Activated CD4-positive, alpha-beta T cell treated with anti-CD3 and anti-CD28 coated beads, Interleukin-2, amount 10 ng/mL, durations not matched to agents 7 days and 5 days (primary cell): Measurements from ENCODE around the gene CMTM3. TPM values are rescaled to one million over a fixed set of nuclear protein-coding genes. Genes with fewer than 3 reads are reported as not detected.
A peak's percentile ranks its signal among the peaks of the same experiment; 100 is the strongest.
"Not testable (repeated sequence)": the region's sequence is repeated elsewhere in the genome, so short reads cannot be mapped to it uniquely, and the experiment has no call there.

Source experiments
- CTCF ChIA-PET: fragments of 350-600 bp; sonication (Branson Sonifier 250); formaldehyde crosslinking; loops from one replicate; lab custom pipeline; 2021; ENCODE audit warnings: antibody characterized with exemption; lab: Charles Lee
- POLR2A ChIA-PET: fragments of 350-600 bp; sonication (Branson Sonifier 250); formaldehyde crosslinking; loops from one replicate; lab custom pipeline; 2021; ENCODE audit warnings: antibody characterized with exemption; lab: Charles Lee
- DNase-seq: peaks from one replicate; pipeline ENCODE4 v3.0.0-alpha.2; 2020
- H3K27ac Mint-ChIP-seq: one replicate; pipeline ENCODE4 v1.8.0; 2021; ENCODE audit warnings: mild to moderate bottlenecking, moderate library complexity, mixed read lengths
- H3K27me3 Mint-ChIP-seq: one replicate; pipeline ENCODE4 v1.8.0; 2021; ENCODE audit warnings: mixed read lengths
- H3K36me3 Mint-ChIP-seq: one replicate; pipeline ENCODE4 v1.8.0; 2021; ENCODE audit warnings: low read depth, mixed read lengths
- H3K4me1 Mint-ChIP-seq: one replicate; pipeline ENCODE4 v1.8.0; 2021; ENCODE audit warnings: mixed read lengths
- H3K4me3 Mint-ChIP-seq: one replicate; pipeline ENCODE4 v1.8.0; 2021; ENCODE audit warnings: mild to moderate bottlenecking, moderate library complexity, mixed read lengths
- H3K9me3 Mint-ChIP-seq: one replicate; pipeline ENCODE4 v1.8.0; 2021; ENCODE audit warnings: mixed read lengths
- total RNA-seq, 2 experiments: library from RNA; stranded (reverse); gene quantifications; one replicate each; pipeline ENCODE4 v1.2.3, GENCODE V29; 2021

CMTM3 gene
- total RNA-seq, 2 experiments from 2014 or later: 100 to 107 TPM

DNA sequence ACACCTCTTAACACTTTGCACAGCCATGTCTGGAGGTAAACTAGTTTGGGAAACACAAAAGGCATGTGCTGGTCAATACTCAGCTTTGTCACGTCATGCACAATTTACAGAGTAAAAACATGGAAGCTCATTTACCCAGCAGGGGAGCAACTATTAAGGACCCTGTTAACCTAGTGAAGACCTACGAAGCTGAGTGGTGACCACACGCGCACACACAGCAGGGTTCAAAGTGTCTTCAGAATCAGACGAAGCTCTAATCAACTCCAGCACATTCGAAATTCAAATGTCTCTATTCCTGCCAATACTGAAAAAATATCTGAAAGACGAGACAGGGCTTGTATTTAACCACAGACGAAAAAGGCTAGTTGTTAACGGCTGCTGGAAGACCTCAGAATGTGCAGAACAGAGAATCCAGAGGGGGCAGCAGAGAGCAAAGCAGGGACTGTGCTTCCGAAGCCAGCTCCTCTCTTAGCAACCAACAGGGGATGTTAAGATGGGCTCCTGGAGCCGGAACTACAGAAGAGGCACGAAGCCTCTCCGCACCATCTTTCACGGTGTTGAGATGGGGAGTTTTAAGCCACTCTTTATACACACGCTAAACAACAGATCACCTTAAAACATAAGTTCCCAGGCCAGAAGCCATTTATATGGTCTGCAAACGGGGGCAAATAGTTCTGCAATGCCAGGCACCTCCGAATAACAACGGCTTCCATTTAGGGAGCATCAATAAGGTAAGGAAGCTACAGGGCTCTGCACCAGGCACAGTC, 46.4 kb downstream of the CMTM3 start:
- CTCF ChIA-PET: interaction anchor here (0.6 to 3.7 kb wide), 37 partner anchors 8 to 283 kb away, joined by 3 to 42 read pairs (median 4); partner anchors contain the start of gene DYNC1LI2
- peak; percentile 89 for DNase-seq
- Mint-ChIP-seq H3K27ac (no peak overlapping the region), H3K4me1 (peaks cover 15% of the 10 kb centered on the region), H3K4me3 (no peak overlapping the region), H3K9me3 (no peaks in the 10 kb centered on the region), H3K27me3 (peaks cover 1% of the 10 kb centered on the region), H3K36me3 (no peaks in the 10 kb centered on the region)
- POLR2A ChIA-PET: no interaction called here

DNA sequence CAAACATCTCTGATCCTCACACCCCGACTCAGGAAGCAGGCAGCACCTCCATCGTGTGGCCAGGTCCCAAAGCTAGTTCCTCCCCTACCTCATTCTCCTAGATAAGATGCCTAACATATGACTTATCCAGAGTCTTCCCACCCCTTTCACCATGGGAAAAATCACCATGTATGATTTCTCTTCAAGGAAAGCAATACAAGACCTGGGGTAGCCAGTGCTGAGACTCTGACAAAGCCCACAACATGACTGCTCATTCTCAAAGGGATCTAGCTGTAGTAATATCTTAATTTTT, 46.9 kb downstream of the CMTM3 start:
- Mint-ChIP-seq H3K36me3 (no peaks in the 10 kb centered on the region), H3K4me1 (peaks cover 15% of the 10 kb centered on the region), H3K27ac (no peak overlapping the region), H3K4me3 (no peak overlapping the region), H3K9me3 (no peaks in the 10 kb centered on the region), H3K27me3 (no peaks in the 10 kb centered on the region)
- POLR2A ChIA-PET: no interaction called here
- no peak for DNase-seq
- CTCF ChIA-PET: interaction anchor here (0.8 to 3.7 kb wide), 33 partner anchors 7 to 283 kb away, joined by 3 to 42 read pairs (median 4); partner anchors contain the start of gene DYNC1LI2

DNA sequence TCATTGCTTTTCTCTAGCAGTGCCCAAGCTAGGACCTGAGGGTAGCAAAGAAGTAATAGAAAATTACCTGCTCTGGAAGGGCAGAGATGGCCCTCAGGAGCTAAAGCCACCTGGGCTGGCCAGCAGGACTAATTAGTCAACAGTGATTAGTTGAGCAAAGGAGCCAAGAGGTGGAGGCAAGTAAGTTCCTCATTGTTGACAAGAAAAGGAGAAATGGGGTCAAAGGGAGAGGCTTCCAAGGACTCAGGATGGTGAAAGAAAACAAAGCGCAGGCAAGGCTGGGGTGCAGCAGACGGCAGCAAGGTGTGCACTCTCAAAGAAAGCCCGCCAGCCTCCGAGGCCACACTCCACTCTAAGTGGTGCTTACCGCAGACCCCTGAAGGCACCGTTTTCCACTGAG, 47.5 kb downstream of the CMTM3 start:
- no peak for DNase-seq
- ChIA-PET CTCF (interaction anchor here (0.6 to 3.7 kb wide), 16 partner anchors 10 to 274 kb away, joined by 3 to 42 read pairs (median 4); no protein-coding TSS in a partner anchor), POLR2A (no interaction called here)
- Mint-ChIP-seq H3K4me3 (no peak overlapping the region), H3K9me3 (no peaks in the 10 kb centered on the region), H3K36me3 (no peaks in the 10 kb centered on the region), H3K27ac (no peak overlapping the region), H3K27me3 (peaks cover 3% of the 10 kb centered on the region), H3K4me1 (peaks cover 15% of the 10 kb centered on the region)

GRCh38 chr16:66652661-66653360, 48.3 kb downstream of the CMTM3 start:
- ChIA-PET POLR2A (no interaction called here), CTCF (interaction anchor here (0.8 to 3.7 kb wide), 3 partner anchors 10 to 101 kb away, joined by 3 to 42 read pairs (median 11); no protein-coding TSS in a partner anchor)
- no peak for DNase-seq
- H3K36me3 Mint-ChIP-seq: no peaks in the 10 kb centered on the region
- no peak overlapping the region for H3K27ac Mint-ChIP-seq
- peaks cover 3% of the 10 kb centered on the region for H3K27me3 Mint-ChIP-seq
- H3K4me1 Mint-ChIP-seq: peaks cover 15% of the 10 kb centered on the region
- no peaks in the 10 kb centered on the region for H3K9me3 Mint-ChIP-seq
- H3K4me3 Mint-ChIP-seq: no peak overlapping the region

DNA sequence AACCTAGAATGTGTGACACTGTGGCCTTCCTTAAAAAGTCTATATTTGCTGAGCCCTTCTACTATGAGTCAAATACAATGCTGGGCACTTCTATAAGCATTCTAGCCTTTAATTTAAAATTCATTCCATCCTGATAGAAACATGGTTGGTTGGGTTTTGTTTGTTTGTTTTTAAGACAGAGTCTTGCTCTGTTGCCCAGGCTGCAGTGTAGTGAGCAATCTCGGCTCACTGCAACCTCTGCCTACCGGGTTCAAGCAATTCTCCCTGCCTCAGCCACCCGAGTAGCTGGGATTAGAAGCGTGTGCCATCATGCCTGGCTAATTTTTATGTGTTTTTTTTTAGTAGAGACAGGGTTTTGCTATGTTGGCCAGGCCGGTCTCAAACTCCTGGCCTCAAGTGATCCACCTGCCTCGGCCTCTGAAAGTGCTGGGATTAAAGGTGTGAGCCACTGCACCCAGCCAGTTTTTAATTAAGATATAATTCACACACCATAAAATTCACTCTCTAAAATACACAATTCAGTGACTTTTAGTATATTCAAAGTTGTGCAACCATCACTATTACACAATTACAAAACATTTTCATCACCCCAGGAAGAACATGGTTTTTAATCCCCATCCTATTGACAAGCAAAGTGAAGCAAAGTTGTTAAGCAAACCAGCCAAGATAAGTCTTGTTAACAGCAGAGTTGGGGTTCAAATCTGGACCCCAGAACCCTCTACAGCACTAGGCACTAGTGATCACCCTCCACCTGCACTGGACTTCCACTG, 49.3 kb downstream of the CMTM3 start:
- POLR2A ChIA-PET: no interaction called here
- Mint-ChIP-seq H3K4me3 (no peak overlapping the region), H3K27me3 (peaks cover 4% of the 10 kb centered on the region), H3K4me1 (peaks cover 18% of the 10 kb centered on the region), H3K27ac (no peak overlapping the region), H3K9me3 (no peaks in the 10 kb centered on the region), H3K36me3 (no peaks in the 10 kb centered on the region)
- CTCF ChIA-PET: interaction anchor here (0.8 to 3.7 kb wide), 2 partner anchors 9 to 102 kb away, joined by 3 to 42 read pairs; no protein-coding TSS in a partner anchor
- no peak for DNase-seq

DNA sequence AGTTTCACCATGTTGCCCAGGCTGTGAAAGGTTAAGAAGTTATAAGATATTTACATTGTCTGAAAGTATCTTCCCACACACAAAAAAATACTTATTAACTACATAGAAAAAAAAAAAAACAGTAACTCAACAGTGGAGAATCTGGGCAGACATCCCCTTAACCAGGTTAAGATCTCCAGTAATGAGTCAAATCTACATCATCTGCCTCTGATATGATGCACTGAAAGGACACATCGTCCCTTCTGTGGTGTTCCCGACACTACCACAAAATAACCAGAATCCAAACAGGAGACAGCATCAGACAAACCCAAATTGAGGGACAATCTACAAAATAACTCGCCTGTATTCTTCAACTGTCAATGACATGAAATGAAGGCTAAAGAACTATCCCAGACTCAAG, 52.0 kb downstream of the CMTM3 start:
- POLR2A ChIA-PET: no interaction called here
- H3K4me3 Mint-ChIP-seq: no peak overlapping the region
- H3K27ac Mint-ChIP-seq: no peak overlapping the region
- no peaks in the 10 kb centered on the region for H3K36me3 Mint-ChIP-seq
- CTCF ChIA-PET: no interaction called here
- peaks cover 8% of the 10 kb centered on the region for H3K4me1 Mint-ChIP-seq
- H3K27me3 Mint-ChIP-seq: peaks cover 6% of the 10 kb centered on the region
- DNase-seq: no peak
- H3K9me3 Mint-ChIP-seq: no peaks in the 10 kb centered on the region

DNA sequence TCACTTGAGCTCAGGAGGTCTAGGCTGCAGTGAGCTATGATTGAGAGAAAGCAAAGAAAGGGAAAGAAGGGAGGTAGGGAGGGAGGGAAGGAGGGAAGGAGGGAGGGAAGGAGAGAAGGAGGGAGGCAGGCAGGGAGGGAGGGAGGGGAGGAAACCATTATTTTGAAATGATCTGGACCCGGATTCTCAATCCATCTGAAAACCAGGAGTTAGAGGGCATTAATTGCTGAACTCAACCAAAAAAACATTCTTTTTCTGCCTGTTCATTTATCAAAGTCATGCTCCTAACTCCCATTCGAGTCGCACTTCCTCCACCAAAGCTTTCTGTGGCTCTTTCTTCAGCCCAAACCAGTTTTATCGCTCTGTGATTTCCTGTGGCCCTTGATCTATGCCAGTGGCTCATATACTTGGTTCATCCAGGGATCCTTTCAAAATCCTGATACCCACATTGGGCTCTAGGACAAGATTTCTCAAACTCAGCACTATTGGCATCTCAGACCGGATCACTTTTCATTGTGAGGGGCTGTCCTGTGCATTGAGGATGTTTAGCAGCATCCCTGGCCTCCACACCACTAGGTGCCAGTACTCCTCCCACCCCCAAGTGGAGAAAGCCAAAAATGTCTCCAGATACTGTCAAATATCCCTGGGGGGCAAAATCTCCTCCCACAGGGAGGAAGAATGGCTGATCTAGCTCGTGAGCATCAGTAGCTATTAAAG, 53.8 kb downstream of the CMTM3 start:
- H3K27me3 Mint-ChIP-seq: peaks cover 13% of the 10 kb centered on the region
- H3K4me1 Mint-ChIP-seq: peaks cover 5% of the 10 kb centered on the region
- no peak overlapping the region for H3K4me3 Mint-ChIP-seq
- no peak for DNase-seq
- H3K27ac Mint-ChIP-seq: no peak overlapping the region
- ChIA-PET CTCF (interaction anchor here (1.0 kb wide), 1 partner anchor 7 kb away, joined by 3 read pairs; no protein-coding TSS in a partner anchor), POLR2A (no interaction called here)
- H3K36me3 Mint-ChIP-seq: no peaks in the 10 kb centered on the region
- no peaks in the 10 kb centered on the region for H3K9me3 Mint-ChIP-seq

GRCh38 chr16:66658860-66659190, 54.3 kb downstream of the CMTM3 start:
- Mint-ChIP-seq H3K27ac (no peak overlapping the region), H3K36me3 (no peaks in the 10 kb centered on the region), H3K4me3 (no peak overlapping the region), H3K4me1 (peaks cover 5% of the 10 kb centered on the region), H3K27me3 (peaks cover 13% of the 10 kb centered on the region), H3K9me3 (no peaks in the 10 kb centered on the region)
- POLR2A ChIA-PET: no interaction called here
- DNase-seq: no peak
- CTCF ChIA-PET: interaction anchor here (1.0 kb wide), 1 partner anchor 8 kb away, joined by 3 read pairs; no protein-coding TSS in a partner anchor

DNA sequence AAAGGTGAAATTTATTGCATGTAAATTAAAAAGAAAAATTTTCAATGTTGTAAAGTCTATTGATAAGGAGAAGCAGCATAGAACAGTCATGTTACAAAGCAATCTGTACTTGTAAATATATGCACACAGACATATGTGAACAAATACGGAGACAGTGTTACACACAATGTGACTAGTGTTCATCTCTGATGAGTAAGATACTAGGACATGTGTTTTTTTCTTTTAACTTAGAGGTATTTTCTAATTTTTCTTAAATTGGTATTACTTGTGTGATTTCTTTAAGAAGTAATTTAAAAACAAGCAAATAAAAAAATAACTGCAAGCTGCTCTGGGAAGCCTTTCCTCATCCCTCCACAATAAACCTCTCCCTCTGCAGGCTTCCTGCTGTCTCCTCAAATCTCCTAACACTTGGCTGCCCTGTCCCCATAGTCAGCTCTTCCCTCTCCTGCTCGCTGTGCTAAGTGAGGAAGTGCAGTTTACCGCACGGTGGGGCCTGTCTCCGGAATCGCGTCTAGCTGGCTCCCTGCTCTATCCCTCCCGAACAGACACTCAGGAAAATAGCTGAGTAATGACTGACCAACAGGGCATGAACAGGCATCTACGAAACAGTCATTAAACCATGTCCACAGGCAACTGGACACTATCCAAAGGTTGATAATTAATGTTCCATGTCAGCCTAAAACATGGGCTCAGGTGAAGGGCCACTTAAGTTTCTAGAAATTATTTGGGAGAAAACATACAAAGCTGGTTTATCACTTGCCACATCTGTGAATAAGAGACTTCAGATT, 56.1 kb downstream of the CMTM3 start:
- H3K27me3 Mint-ChIP-seq: peaks cover 13% of the 10 kb centered on the region
- H3K27ac Mint-ChIP-seq: no peak overlapping the region
- no peaks in the 10 kb centered on the region for H3K9me3 Mint-ChIP-seq
- CTCF ChIA-PET: interaction anchor here (0.5 to 3.9 kb wide), 3 partner anchors 9 to 164 kb away, joined by 3 to 42 read pairs (median 3); no protein-coding TSS in a partner anchor
- no peak overlapping the region for H3K4me3 Mint-ChIP-seq
- POLR2A ChIA-PET: no interaction called here
- DNase-seq: no peak
- H3K36me3 Mint-ChIP-seq: no peaks in the 10 kb centered on the region
- peaks cover 5% of the 10 kb centered on the region for H3K4me1 Mint-ChIP-seq

DNA sequence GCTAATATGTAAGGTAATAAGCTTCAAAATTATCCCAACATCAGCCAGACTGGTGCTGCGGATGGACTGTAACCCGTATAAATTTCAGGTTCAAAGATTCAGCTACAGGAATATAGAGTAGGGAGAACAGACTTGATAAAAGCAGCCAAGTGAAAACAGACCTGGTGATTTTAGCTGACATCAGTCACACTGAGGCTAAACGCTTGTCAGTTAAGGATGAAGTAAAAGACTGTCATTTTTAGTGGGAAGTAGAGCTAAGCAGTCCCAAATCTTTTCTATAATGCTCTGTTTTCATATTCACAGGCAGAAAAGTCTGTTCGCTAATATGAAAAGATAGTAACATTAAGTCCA, 56.7 kb downstream of the CMTM3 start:
- POLR2A ChIA-PET: no interaction called here
- Mint-ChIP-seq H3K9me3 (no peaks in the 10 kb centered on the region), H3K4me3 (no peak overlapping the region), H3K27ac (no peak overlapping the region), H3K36me3 (no peaks in the 10 kb centered on the region), H3K27me3 (peaks cover 13% of the 10 kb centered on the region), H3K4me1 (peaks cover 5% of the 10 kb centered on the region)
- DNase-seq: no peak
- CTCF ChIA-PET: interaction anchor here (0.5 to 3.9 kb wide), 3 partner anchors 10 to 164 kb away, joined by 3 to 42 read pairs (median 3); no protein-coding TSS in a partner anchor

- H3K4me3 Mint-ChIP-seq, POLR2A ChIA-PET: not testable (repeated sequence)
These were observed 57.3 kb downstream of the CMTM3 start for GRCh38 chr16:66661671-66662346.

More at GRCh38 chr16:66661671-66662346, 57.3 kb downstream of the CMTM3 start:
- DNase-seq, H3K27ac Mint-ChIP-seq, H3K4me1 Mint-ChIP-seq, H3K36me3 Mint-ChIP-seq, H3K9me3 Mint-ChIP-seq: not testable (repeated sequence)
- CTCF ChIA-PET: interaction anchor here (3.9 kb wide), 1 partner anchor 10 kb away, joined by 42 read pairs; no protein-coding TSS in a partner anchor
- peaks cover 11% of the 10 kb centered on the region for H3K27me3 Mint-ChIP-seq
